MM.1S (cell line): ENCODE results near the gene MTHFD2.

Experiments
- CTCF ChIP-seq: fragments of 300-600 bp; sonication (generic); IDR thresholded peaks from 2 replicates; pipeline ENCODE4 v1.5.1; 2016; ENCODE audit warnings: antibody characterized with exemption, low read length, mixed read lengths
- EZH2 ChIP-seq: fragments of 300-600 bp; sonication (generic); optimal IDR thresholded peaks from 2 replicates; pipeline ENCODE3; 2017; ENCODE audit warnings: low read depth, mild to moderate bottlenecking, antibody characterized with exemption, low read length, mixed read lengths
- EZH2phosphoT487 ChIP-seq: fragments of 300-600 bp; sonication (generic); IDR thresholded peaks from 2 replicates; pipeline ENCODE4 v1.6.1; 2018; ENCODE audit warnings: antibody characterized with exemption, low read length

DNA sequence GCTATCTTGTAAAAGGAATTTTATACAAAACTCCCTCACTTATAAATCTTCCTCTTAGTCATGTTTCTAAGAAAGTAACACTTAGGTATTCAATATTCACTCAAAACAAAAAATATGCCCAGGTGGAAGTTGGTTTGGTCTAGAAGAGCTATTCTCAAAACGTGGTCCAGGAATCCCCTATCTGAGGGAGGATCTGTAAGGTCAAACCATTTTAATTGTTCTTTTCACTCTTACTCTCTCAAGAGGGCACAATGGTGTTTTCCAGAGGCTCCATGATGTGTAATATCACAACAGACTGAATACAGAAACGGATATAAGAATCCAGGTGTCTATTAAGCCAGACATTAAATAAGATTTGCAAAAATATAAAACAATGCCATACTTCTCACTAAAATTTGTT is 29.7 kb upstream of the MTHFD2 start:
- TF ChIP-seq CTCF (no peak), EZH2phosphoT487 (no peak), EZH2 (no peak)
